ENCODE results near the gene JOSD1.

The JOSD1 gene

GRCh38 chr22:38700789-38701628 lies at the start of gene JOSD1:
TSS of gene JOSD1 (minus strand) at chr22:38700943. CDS start at chr22:38699987, 956 bp downstream.
- DNase-seq: peak; percentile 95

- no peak for DNase-seq
Measured at GRCh38 chr22:38750104-38750503, 49.4 kb upstream of the JOSD1 start.

GRCh38 chr22:38748487-38749136 lies 47.9 kb upstream of the JOSD1 start:
- no peak for DNase-seq

GRCh38 chr22:38745676-38746460 lies 45.1 kb upstream of the JOSD1 start:
- DNase-seq: no peak

- DNase-seq: no peak
Measured at GRCh38 chr22:38744981-38745380, 44.2 kb upstream of the JOSD1 start.

- no peak for DNase-seq
Measured at GRCh38 chr22:38742176-38742942, 41.6 kb upstream of the JOSD1 start.

- no peak for DNase-seq
Measured at GRCh38 chr22:38741576-38741975, 40.8 kb upstream of the JOSD1 start.

GRCh38 chr22:38741166-38741565 lies 40.4 kb upstream of the JOSD1 start:
- DNase-seq: no peak

- no peak for DNase-seq
Measured at GRCh38 chr22:38740754-38741153, 40.0 kb upstream of the JOSD1 start.

GRCh38 chr22:38740116-38740723 lies 39.5 kb upstream of the JOSD1 start:
- DNase-seq: no peak

- DNase-seq: no peak
Measured at GRCh38 chr22:38739300-38740055, 38.7 kb upstream of the JOSD1 start.

- DNase-seq: no peak
Measured at GRCh38 chr22:38738475-38739070, 37.8 kb upstream of the JOSD1 start.

- no peak for DNase-seq
Measured at GRCh38 chr22:38737302-38738060, 36.7 kb upstream of the JOSD1 start.

- DNase-seq: no peak
Measured at GRCh38 chr22:38736257-38736570, 35.5 kb upstream of the JOSD1 start.

- no peak for DNase-seq
Measured at GRCh38 chr22:38735465-38736256, 34.9 kb upstream of the JOSD1 start.

GRCh38 chr22:38735126-38735464 lies 34.4 kb upstream of the JOSD1 start:
- DNase-seq: no peak

GRCh38 chr22:38734421-38735100 lies 33.8 kb upstream of the JOSD1 start:
- no peak for DNase-seq

- DNase-seq: no peak
Measured at GRCh38 chr22:38733724-38734381, 33.1 kb upstream of the JOSD1 start.

GRCh38 chr22:38733329-38733723 lies 32.6 kb upstream of the JOSD1 start:
- DNase-seq: peak; percentile 29

All from stimulated activated naive CD4-positive, alpha-beta T cell treated with Interleukin-2 at 50 U/mL for 16 hours (primary cell).